Natural killer cell (primary cell): Measurements from ENCODE around the gene SLC2A5. TPM values are rescaled to one million over a fixed set of nuclear protein-coding genes. Genes with fewer than 3 reads are reported as not detected.

Experiments used
- ATAC-seq, 3 donors: fragments of 150-1000 bp in 2 of 3; fragments of 200-7000 bp in 1 of 3; cut with Tn5 transposase; 1 replicate in 1 of 3; 2 replicates in 2 of 3; pipeline ENCODE4 v1.10.0; 2021; ENCODE audit warnings: mild to moderate bottlenecking in 2 of 3, moderate library complexity in 2 of 3
- DNase-seq, 2 donors: peaks; one replicate each; pipeline versions ENCODE4 v3.0.0 to v3.0.0-alpha.2; 2013 to 2021; ENCODE audit warnings: mixed read lengths in 1 of 2
- H3K27ac ChIP-seq: one replicate; pipeline ENCODE4 v1.5.1; 2013; ENCODE audit warnings: mild to moderate bottlenecking, low read length
- H3K27me3 ChIP-seq: one replicate; pipeline ENCODE4 v1.6.1; 2013; ENCODE audit warnings: low read length; ENCODE audit not compliant: control insufficient read depth, insufficient read depth
- H3K36me3 ChIP-seq: one replicate; pipeline ENCODE4 v1.6.1; 2013; ENCODE audit warnings: low read length; ENCODE audit not compliant: control insufficient read depth, insufficient read depth
- H3K4me1 ChIP-seq: one replicate; pipeline ENCODE4 v1.6.1; 2013; ENCODE audit warnings: low read length; ENCODE audit not compliant: control insufficient read depth, insufficient read depth
- H3K4me3 ChIP-seq: one replicate; pipeline ENCODE4 v1.5.1; 2013; ENCODE audit warnings: low read length
- H3K9me3 ChIP-seq: one replicate; pipeline ENCODE4 v1.6.1; 2013; ENCODE audit warnings: low read length; ENCODE audit not compliant: control insufficient read depth, insufficient read depth
- H3K27ac Mint-ChIP-seq, 2 donors: one replicate each; pipeline ENCODE4 v1.8.0; 2022; ENCODE audit warnings: mild to moderate bottlenecking in 2 of 2, mixed read lengths in 2 of 2, moderate library complexity in 1 of 2
- H3K27me3 Mint-ChIP-seq, 2 donors: one replicate each; pipeline ENCODE4 v1.8.0; 2022; ENCODE audit warnings: low read depth in 2 of 2, mixed read lengths in 2 of 2
- H3K36me3 Mint-ChIP-seq: one replicate; pipeline ENCODE4 v1.8.0; 2022; ENCODE audit warnings: mixed read lengths
- H3K4me1 Mint-ChIP-seq, 2 donors: one replicate each; pipeline ENCODE4 v1.8.0; 2022; ENCODE audit warnings: mixed read lengths in 2 of 2
- H3K4me3 Mint-ChIP-seq: one replicate; pipeline ENCODE4 v1.8.0; 2022; ENCODE audit warnings: mild to moderate bottlenecking, moderate library complexity, mixed read lengths
- H3K9me3 Mint-ChIP-seq, 2 donors: one replicate each; pipeline ENCODE4 v1.8.0; 2022; ENCODE audit warnings: mixed read lengths in 2 of 2
- WGBS: methylation state at CpG from one replicate; pipeline ENCODE4 v1.1.7; 2013; ENCODE audit warnings: missing lambda C conversion rate; ENCODE audit not compliant: insufficient coverage; 5-methylcytosine and 5-hydroxymethylcytosine counted together
- intact Hi-C: fragments of 100-400 bp; cut with micrococcal nuclease; formaldehyde crosslinking; loops from one replicate; pipeline ENCODE4 v1.14.2; 2022
- total RNA-seq, 4 donors: library from RNA; stranded (reverse); fragments of 120-200 nt in 1 of 4; gene quantifications; one replicate each; pipeline versions ENCODE4 v1.2.3 to v1.2.4, GENCODE V29; 2013 to 2022
- TF ChIP-seq, protein P1 (sequence below): fragments of 200-600 bp; IDR thresholded peaks from one replicate; pipeline ENCODE4 v1.8.0; 2022; ENCODE audit warnings: antibody characterized with exemption

Gene SLC2A5
- total RNA-seq, 3 donors from 2014 or later (not counting 1 experiment from before 2014, with no cell fraction given): not detected

DNA sequence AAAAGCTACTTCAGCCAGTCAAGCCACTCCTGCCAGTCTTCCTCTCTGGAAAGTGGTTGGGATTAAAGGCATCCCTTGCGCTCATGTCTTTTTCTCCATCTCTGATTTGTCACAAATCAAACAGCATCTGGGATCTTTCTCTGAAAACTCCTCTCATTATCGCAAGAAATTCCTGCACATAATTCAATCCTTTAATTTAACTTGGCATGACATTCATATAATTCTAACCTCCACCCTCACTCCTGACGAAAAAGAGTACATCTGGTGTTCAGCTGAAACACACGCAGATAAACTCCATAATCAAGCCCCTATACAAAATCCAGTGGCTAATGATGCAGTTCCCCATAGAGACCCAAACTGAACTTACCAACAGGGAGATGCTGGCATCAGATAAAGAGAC lies 19.4 kb upstream of the SLC2A5 start:
- WGBS: 89% methylated on average over 4 of the region's 4 CpGs
- DNase-seq (no peak), ATAC-seq (no peak)
- no peaks in the 10 kb centered on the region for H3K9me3 Mint-ChIP-seq
- TF ChIP-seq, protein P1, sequence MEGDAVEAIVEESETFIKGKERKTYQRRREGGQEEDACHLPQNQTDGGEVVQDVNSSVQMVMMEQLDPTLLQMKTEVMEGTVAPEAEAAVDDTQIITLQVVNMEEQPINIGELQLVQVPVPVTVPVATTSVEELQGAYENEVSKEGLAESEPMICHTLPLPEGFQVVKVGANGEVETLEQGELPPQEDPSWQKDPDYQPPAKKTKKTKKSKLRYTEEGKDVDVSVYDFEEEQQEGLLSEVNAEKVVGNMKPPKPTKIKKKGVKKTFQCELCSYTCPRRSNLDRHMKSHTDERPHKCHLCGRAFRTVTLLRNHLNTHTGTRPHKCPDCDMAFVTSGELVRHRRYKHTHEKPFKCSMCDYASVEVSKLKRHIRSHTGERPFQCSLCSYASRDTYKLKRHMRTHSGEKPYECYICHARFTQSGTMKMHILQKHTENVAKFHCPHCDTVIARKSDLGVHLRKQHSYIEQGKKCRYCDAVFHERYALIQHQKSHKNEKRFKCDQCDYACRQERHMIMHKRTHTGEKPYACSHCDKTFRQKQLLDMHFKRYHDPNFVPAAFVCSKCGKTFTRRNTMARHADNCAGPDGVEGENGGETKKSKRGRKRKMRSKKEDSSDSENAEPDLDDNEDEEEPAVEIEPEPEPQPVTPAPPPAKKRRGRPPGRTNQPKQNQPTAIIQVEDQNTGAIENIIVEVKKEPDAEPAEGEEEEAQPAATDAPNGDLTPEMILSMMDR: no peak
- no peak overlapping the region for H3K4me3 Mint-ChIP-seq
- no peaks in the 10 kb centered on the region for H3K36me3 Mint-ChIP-seq
- Histone ChIP-seq H3K27me3 (no peaks in the 10 kb centered on the region), H3K27ac (no peak overlapping the region), H3K4me3 (no peak overlapping the region), H3K4me1 (peaks cover 2% of the 10 kb centered on the region), H3K9me3 (no peaks in the 10 kb centered on the region), H3K36me3 (no peaks in the 10 kb centered on the region)
- H3K4me1 Mint-ChIP-seq: peaks cover 0 to 5% of the 10 kb centered on the region in 2 donors
- intact Hi-C loops: no loop called here
- H3K27ac Mint-ChIP-seq: no peak overlapping the region
- H3K27me3 Mint-ChIP-seq: peaks cover 18 to 35% of the 10 kb centered on the region in 2 donors

DNA sequence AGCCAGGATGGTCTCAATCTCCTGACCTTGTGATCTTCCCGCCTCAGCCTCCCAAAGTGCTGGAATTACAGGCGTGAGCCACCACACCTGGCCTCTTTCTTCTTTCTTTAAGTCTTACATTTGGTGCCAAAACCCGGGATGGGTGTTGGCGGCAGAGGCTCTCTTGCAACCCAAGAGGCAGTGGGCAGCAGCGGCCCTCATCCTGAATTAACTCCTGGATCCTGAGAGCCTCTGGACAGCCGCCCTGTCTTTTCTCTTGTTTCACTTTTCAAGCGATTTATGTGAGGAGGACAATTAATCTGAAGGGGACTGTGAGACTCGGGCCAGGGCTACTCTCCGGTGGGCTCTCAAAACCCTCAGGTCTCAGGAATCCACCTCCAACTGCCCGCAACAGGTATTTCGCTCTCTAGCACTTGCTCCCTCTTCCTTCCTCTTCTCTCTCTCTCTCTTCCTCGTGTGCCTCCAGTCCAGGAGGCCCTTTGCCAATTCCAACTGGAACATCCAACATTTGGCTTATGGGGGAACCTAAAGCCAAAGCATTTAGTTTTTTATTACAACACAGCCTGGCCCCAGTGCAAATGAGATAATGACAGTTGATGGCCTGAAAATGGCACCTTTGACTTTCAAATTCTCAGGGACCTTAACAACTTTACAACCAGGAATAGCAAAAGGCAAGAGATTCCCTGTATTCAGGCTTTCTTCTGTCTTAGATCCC lies 18.1 kb upstream of the SLC2A5 start:
- no peaks in the 10 kb centered on the region for H3K36me3 Mint-ChIP-seq
- TF ChIP-seq, protein P1: no peak
- no peaks in the 10 kb centered on the region for H3K9me3 Mint-ChIP-seq
- H3K9me3 ChIP-seq: no peaks in the 10 kb centered on the region
- no peak overlapping the region for H3K4me3 Mint-ChIP-seq
- H3K36me3 ChIP-seq: no peaks in the 10 kb centered on the region
- no peak for DNase-seq
- H3K4me3 ChIP-seq: no peak overlapping the region
- intact Hi-C loops: no loop called here
- peaks cover 2% of the 10 kb centered on the region for H3K4me1 ChIP-seq
- H3K27me3 Mint-ChIP-seq: peaks cover 18 to 35% of the 10 kb centered on the region in 2 donors
- no peak for ATAC-seq
- 82% methylated on average over 12 of the region's 12 CpGs for WGBS
- H3K27me3 ChIP-seq: no peaks in the 10 kb centered on the region
- peaks cover 0 to 5% of the 10 kb centered on the region in 2 donors for H3K4me1 Mint-ChIP-seq
- no peak overlapping the region for H3K27ac Mint-ChIP-seq
- no peak overlapping the region for H3K27ac ChIP-seq

DNA sequence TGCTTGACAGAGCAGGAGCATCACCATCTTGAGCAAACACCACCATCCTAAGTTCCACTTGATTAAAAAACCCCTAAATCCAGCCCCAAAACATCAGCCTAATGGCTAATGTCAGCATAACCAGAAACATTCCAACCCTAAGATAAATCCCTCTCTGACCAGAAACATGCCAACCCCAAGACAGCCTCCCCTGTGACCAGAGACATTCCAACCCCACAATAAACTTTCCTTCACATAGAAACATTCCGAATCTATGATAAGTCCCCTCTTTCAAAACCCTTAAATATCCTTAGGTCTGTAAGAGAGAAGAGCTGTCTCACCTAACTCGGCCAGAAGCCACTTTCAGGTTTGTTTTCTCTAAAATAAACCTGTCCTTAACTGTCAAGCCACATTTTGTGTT lies 17.4 kb upstream of the SLC2A5 start:
- Mint-ChIP-seq H3K27me3 (peaks cover 18 to 43% of the 10 kb centered on the region in 2 donors), H3K4me3 (no peak overlapping the region), H3K4me1 (peaks cover 0 to 5% of the 10 kb centered on the region in 2 donors), H3K9me3 (no peaks in the 10 kb centered on the region), H3K27ac (no peak overlapping the region), H3K36me3 (no peaks in the 10 kb centered on the region)
- TF ChIP-seq, protein P1: no peak
- ATAC-seq: no peak
- Histone ChIP-seq H3K9me3 (no peaks in the 10 kb centered on the region), H3K4me1 (peaks cover 2% of the 10 kb centered on the region), H3K27me3 (no peaks in the 10 kb centered on the region), H3K36me3 (no peaks in the 10 kb centered on the region), H3K4me3 (no peak overlapping the region), H3K27ac (no peak overlapping the region)
- no peak for DNase-seq
- WGBS: 50% methylated on average over 2 of the region's 2 CpGs
- intact Hi-C loops: no loop called here

DNA sequence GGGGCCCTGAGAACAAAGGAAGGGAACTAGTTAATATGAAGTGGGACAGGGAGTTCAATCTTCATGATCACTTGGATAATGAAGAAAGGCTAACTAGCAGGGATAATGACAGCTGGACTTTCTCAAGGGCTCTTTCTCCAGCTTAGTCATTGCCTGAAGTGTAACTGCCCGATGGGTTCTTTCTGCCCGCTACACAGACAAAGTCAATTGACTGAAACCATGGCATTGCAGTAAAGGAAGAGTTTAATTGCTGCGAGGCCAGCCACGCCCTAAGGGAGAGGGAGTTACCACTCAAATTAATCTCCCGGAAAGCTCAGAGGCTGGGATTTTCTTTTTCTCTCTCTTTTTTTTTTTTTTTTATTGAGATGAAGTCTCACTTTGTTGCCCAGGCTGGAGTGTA lies 16.6 kb upstream of the SLC2A5 start:
- Histone ChIP-seq H3K27me3 (no peaks in the 10 kb centered on the region), H3K27ac (no peak overlapping the region), H3K4me3 (no peak overlapping the region), H3K9me3 (no peaks in the 10 kb centered on the region), H3K36me3 (no peaks in the 10 kb centered on the region), H3K4me1 (peaks cover 2% of the 10 kb centered on the region)
- no peaks in the 10 kb centered on the region for H3K36me3 Mint-ChIP-seq
- ATAC-seq: no peak
- no peak overlapping the region for H3K4me3 Mint-ChIP-seq
- intact Hi-C loops: no loop called here
- TF ChIP-seq, protein P1: no peak
- H3K27ac Mint-ChIP-seq: no peak overlapping the region
- H3K9me3 Mint-ChIP-seq: no peaks in the 10 kb centered on the region
- H3K27me3 Mint-ChIP-seq: peaks cover 18 to 49% of the 10 kb centered on the region in 2 donors
- DNase-seq: no peak
- WGBS: 77% methylated on average over 2 of the region's 5 CpGs
- peaks cover 0 to 5% of the 10 kb centered on the region in 2 donors for H3K4me1 Mint-ChIP-seq
